Endodermal cell (in vitro differentiated cells): ENCODE measurements around the gene ESF1. TPM values are rescaled to one million over a fixed set of nuclear protein-coding genes. Genes with fewer than 3 reads are reported as not detected.

Source experiments
- DNase-seq: peaks from one replicate; pipeline ENCODE4 v3.0.0-alpha.2; 2017
- H3K27ac ChIP-seq: 2 replicates; pipeline ENCODE4 v1.5.1; 2013; ENCODE audit warnings: mild to moderate bottlenecking, low read depth, low read length, moderate library complexity
- H3K27me3 ChIP-seq: 2 replicates; pipeline ENCODE4 v1.6.1; 2013; ENCODE audit warnings: mild to moderate bottlenecking, low read length, moderate library complexity; ENCODE audit not compliant: insufficient read depth, control insufficient read depth, poor library complexity, severe bottlenecking
- H3K36me3 ChIP-seq: 2 replicates; pipeline ENCODE4 v1.7.0; 2013; ENCODE audit warnings: mild to moderate bottlenecking, low read length, moderate library complexity; ENCODE audit not compliant: control insufficient read depth, insufficient read depth
- H3K4me1 ChIP-seq: one replicate; pipeline ENCODE4 v1.7.0; 2013; ENCODE audit warnings: low read length; ENCODE audit not compliant: control insufficient read depth, insufficient read depth
- H3K4me3 ChIP-seq: 2 replicates; pipeline ENCODE4 v1.5.1; 2013; ENCODE audit warnings: mild to moderate bottlenecking, low read length, moderate library complexity
- H3K9ac ChIP-seq: 2 replicates; pipeline ENCODE4 v1.6.1; 2013; ENCODE audit warnings: mild to moderate bottlenecking, low read length, moderate library complexity; ENCODE audit not compliant: poor library complexity, severe bottlenecking; ENCODE audit errors: extremely low read depth
- H3K9me3 ChIP-seq: 2 replicates; pipeline ENCODE4 v1.6.1; 2013; ENCODE audit warnings: mild to moderate bottlenecking, low read length, moderate library complexity; ENCODE audit not compliant: control insufficient read depth
- H3K27ac Mint-ChIP-seq: 2 replicates; pipeline ENCODE4 v1.8.0; 2020; ENCODE audit warnings: mixed read lengths
- H3K27me3 Mint-ChIP-seq: 2 replicates; pipeline ENCODE4 v1.8.0; 2021; ENCODE audit warnings: mild to moderate bottlenecking, mixed read lengths; ENCODE audit not compliant: insufficient read depth
- H3K36me3 Mint-ChIP-seq: 2 replicates; pipeline ENCODE4 v1.8.0; 2020; ENCODE audit warnings: low read depth, mixed read lengths
- H3K4me1 Mint-ChIP-seq: 2 replicates; pipeline ENCODE4 v1.8.0; 2020; ENCODE audit warnings: mixed read lengths
- H3K4me3 Mint-ChIP-seq: 2 replicates; pipeline ENCODE4 v1.8.0; 2020; ENCODE audit warnings: mild to moderate bottlenecking, moderate library complexity, mixed read lengths
- H3K9me3 Mint-ChIP-seq: 2 replicates; pipeline ENCODE4 v1.8.0; 2020; ENCODE audit warnings: mild to moderate bottlenecking, mixed read lengths
- CTCF ChIP-seq: fragments of 200-600 bp; sonication (generic); conservative IDR thresholded peaks from 2 replicates; pipeline ENCODE4 v1.5.0; 2021; ENCODE audit warnings: antibody characterized with exemption, mild to moderate bottlenecking
- WGBS, 2 experiments: methylation state at CpG; one replicate each; pipeline versions ENCODE4 v1.1.5 to v1.1.7; 2013; ENCODE audit warnings: missing lambda C conversion rate in 2 of 2, mixed read lengths in 1 of 2; ENCODE audit not compliant: insufficient coverage in 1 of 2, insufficient read length in 1 of 2; 5-methylcytosine and 5-hydroxymethylcytosine counted together
- total RNA-seq, 2 donors: library from RNA; stranded (reverse); fragmentation: NEBNext Ultra II Directional in 1 of 2; extraction: Animal tissue kit (Norgen Biotek cat#: 25700) in 1 of 2; gene quantifications; 2 replicates in 1 of 2; 3 replicates in 1 of 2; pipeline ENCODE4 v1.2.1, GENCODE V29; 2021

ESF1 gene
- total RNA-seq, 2 donors from 2014 or later: 23.9 to 32.1 TPM

GRCh38 chr20:13677241-13677640 is 107.5 kb downstream of the ESF1 start:
- no peaks in the 10 kb centered on the region for H3K36me3 ChIP-seq
- no peak overlapping the region for H3K9ac ChIP-seq
- Mint-ChIP-seq H3K36me3 (no peaks in the 10 kb centered on the region), H3K4me3 (no peak overlapping the region), H3K27ac (no peak overlapping the region), H3K27me3 (no peaks in the 10 kb centered on the region), H3K9me3 (peaks cover 2% of the 10 kb centered on the region), H3K4me1 (peaks cover 1% of the 10 kb centered on the region)
- no peak overlapping the region for H3K27ac ChIP-seq
- no peak for TF ChIP-seq CTCF
- 91 to 95% methylated on average over 3 to 4 of the region's 4 CpGs for WGBS, 2 experiments
- H3K27me3 ChIP-seq: no peaks in the 10 kb centered on the region
- H3K9me3 ChIP-seq: no peaks in the 10 kb centered on the region
- DNase-seq: no peak
- no peak overlapping the region for H3K4me3 ChIP-seq
- H3K4me1 ChIP-seq: no peaks in the 10 kb centered on the region

DNA sequence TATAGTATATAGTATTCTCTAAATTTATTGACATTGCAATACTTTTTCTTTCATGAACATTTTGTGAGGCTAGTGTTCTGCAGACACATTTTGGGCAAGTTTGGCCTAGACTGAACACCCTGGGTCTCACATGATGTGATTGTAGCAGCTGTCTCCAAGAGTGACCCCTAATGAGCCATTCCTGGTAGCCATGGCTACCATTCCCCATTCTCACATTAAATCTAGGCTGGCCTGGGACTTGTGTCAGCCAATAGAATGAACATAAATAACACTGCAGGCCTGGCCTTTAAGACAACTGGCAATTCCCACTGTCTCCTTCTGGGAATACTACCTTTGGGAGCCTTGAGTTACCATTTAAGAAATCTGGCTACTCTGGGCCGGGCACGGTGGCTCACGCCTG is 108.0 kb downstream of the ESF1 start:
- Histone ChIP-seq H3K4me1 (no peaks in the 10 kb centered on the region), H3K4me3 (no peak overlapping the region), H3K9ac (no peak overlapping the region), H3K9me3 (no peaks in the 10 kb centered on the region), H3K27me3 (no peaks in the 10 kb centered on the region), H3K27ac (no peak overlapping the region), H3K36me3 (no peaks in the 10 kb centered on the region)
- TF ChIP-seq CTCF: no peak
- no peak overlapping the region for H3K4me3 Mint-ChIP-seq
- H3K9me3 Mint-ChIP-seq: peaks cover 2% of the 10 kb centered on the region
- H3K27me3 Mint-ChIP-seq: no peaks in the 10 kb centered on the region
- no peaks in the 10 kb centered on the region for H3K36me3 Mint-ChIP-seq
- H3K4me1 Mint-ChIP-seq: peaks cover 1% of the 10 kb centered on the region
- no peak for DNase-seq
- no peak overlapping the region for H3K27ac Mint-ChIP-seq
- 98 to 100% methylated on average over 3 of the region's 3 CpGs for WGBS, 2 experiments

GRCh38 chr20:13672690-13673089 is 112.0 kb downstream of the ESF1 start:
- Mint-ChIP-seq H3K9me3 (peaks cover 2% of the 10 kb centered on the region), H3K27me3 (no peaks in the 10 kb centered on the region), H3K4me3 (no peak overlapping the region), H3K36me3 (no peaks in the 10 kb centered on the region), H3K4me1 (peaks cover 9% of the 10 kb centered on the region), H3K27ac (no peak overlapping the region)
- DNase-seq: no peak
- WGBS, 2 experiments: 95 to 96% methylated on average over 3 of the region's 3 CpGs
- Histone ChIP-seq H3K4me1 (no peaks in the 10 kb centered on the region), H3K36me3 (no peaks in the 10 kb centered on the region), H3K9ac (no peak overlapping the region), H3K4me3 (no peak overlapping the region), H3K27ac (no peak overlapping the region), H3K27me3 (no peaks in the 10 kb centered on the region), H3K9me3 (no peaks in the 10 kb centered on the region)
- no peak for TF ChIP-seq CTCF
